ENCODE measurements around the gene TACR2.
A peak's percentile ranks its signal among the peaks of the same experiment; 100 is the strongest.

TACR2 gene

DNA sequence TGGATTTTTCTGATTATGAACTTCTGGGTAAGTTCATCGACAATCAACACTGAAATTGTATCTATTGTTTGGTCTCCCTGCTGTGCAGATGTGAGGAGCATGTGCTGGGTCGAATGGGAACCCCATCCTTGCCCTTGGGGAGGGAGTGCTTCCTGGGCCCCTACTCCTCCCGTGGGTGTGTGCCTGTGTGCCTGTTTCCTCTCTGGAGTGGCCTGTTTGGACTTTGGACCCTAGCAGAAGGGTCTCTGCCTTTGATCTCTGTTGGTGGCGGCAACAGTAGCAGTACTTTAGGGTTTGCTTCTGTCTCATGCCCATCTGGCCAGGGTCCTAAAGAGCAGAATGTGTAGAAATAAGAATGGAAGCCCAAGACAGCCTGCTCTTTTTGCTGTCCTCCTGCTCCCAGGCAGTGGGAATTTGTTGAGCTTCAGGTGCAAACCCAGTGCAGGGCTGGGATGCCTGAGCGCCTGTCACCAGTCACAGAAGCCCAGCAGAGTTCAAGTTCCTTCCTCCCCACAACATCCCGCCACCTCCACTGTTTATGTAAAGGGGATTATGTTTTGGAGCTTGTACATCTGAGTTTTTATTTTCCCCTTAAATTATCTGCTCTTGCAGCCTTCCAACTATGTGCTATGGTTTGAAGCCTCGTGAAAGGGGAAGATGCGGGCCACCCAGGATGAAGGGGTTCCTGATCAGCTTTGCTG is 1.5 kb upstream of the TACR2 start:
- TF ChIP-seq, protein P1, sequence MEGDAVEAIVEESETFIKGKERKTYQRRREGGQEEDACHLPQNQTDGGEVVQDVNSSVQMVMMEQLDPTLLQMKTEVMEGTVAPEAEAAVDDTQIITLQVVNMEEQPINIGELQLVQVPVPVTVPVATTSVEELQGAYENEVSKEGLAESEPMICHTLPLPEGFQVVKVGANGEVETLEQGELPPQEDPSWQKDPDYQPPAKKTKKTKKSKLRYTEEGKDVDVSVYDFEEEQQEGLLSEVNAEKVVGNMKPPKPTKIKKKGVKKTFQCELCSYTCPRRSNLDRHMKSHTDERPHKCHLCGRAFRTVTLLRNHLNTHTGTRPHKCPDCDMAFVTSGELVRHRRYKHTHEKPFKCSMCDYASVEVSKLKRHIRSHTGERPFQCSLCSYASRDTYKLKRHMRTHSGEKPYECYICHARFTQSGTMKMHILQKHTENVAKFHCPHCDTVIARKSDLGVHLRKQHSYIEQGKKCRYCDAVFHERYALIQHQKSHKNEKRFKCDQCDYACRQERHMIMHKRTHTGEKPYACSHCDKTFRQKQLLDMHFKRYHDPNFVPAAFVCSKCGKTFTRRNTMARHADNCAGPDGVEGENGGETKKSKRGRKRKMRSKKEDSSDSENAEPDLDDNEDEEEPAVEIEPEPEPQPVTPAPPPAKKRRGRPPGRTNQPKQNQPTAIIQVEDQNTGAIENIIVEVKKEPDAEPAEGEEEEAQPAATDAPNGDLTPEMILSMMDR (IDR thresholded peaks at IDR 0.05; ENCODE audit: low read depth, low read length): no peak
- no peak overlapping the region for H3K4me3 ChIP-seq (ENCODE audit: low read depth, low read length)

DNA sequence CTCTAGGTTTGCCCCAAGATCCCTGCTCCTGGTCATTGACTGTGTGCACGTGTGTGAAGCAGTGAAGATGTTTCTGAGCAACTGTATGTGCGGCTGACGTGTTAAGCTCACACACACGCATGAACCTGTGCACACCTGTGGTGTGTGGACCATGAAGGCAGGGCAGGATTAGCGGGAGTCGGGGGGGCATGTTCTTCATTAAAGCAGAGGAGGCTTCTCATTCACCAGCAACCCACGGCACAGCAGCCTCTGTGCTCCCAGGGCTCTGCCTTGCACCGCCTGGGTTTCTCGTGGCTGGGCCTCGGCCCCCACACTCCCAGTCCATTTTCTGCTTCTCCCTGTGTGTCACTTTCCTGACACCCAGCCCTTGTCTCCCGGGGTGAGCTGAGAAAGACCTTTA is 824 bp upstream of the TACR2 start:
- TF ChIP-seq, protein P1 (IDR thresholded peaks at IDR 0.05; ENCODE audit: low read depth, low read length): no peak
- H3K4me3 ChIP-seq (ENCODE audit: low read depth, low read length): no peak overlapping the region

DNA sequence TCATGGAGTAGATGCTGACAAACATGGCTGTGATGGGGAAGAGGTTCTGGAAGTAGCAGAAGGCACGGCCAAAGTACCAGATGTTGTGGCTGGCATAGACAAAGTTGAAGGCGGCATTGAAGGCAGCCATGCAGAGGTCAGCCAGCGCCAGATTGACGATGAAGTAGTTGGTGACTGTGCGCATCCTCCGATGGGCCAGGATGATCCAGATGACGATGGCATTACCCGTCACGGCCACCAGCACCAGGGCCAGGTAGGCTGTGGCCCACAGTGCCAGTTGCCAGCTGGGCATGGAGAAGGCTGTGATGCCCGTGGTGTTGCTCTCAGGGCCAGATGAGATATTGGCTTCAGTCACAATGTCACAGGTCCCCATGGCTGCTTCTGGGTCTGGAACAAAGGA is 767 bp downstream of the TACR2 start:
- no peak overlapping the region for H3K4me3 ChIP-seq (ENCODE audit: low read depth, low read length)
- TF ChIP-seq, protein P1 (IDR thresholded peaks at IDR 0.05; ENCODE audit: low read depth, low read length): no peak

DNA sequence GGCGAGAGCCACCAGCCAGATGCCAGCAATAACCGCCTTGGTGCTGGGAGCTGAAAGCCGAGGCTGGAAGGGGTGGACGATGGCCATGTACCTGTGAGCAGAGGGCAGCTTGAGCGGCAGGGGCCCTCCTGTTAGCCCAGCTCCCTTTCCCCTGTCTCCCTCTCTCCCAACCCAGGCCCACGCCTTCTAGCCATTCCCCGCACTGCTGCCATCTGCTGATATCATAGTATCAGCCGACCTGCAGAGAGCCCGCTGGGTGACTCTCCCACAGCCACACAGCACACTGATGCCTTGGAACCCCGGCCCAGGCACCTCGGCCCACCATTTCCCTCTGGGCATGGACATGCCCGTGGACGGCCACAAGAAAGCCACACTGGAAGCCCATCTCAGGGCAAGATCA is 1.7 kb downstream of the TACR2 start:
- H3K4me3 ChIP-seq (ENCODE audit: low read depth, low read length): no peak overlapping the region
- TF ChIP-seq, protein P1 (IDR thresholded peaks at IDR 0.05; ENCODE audit: low read depth, low read length): no peak

DNA sequence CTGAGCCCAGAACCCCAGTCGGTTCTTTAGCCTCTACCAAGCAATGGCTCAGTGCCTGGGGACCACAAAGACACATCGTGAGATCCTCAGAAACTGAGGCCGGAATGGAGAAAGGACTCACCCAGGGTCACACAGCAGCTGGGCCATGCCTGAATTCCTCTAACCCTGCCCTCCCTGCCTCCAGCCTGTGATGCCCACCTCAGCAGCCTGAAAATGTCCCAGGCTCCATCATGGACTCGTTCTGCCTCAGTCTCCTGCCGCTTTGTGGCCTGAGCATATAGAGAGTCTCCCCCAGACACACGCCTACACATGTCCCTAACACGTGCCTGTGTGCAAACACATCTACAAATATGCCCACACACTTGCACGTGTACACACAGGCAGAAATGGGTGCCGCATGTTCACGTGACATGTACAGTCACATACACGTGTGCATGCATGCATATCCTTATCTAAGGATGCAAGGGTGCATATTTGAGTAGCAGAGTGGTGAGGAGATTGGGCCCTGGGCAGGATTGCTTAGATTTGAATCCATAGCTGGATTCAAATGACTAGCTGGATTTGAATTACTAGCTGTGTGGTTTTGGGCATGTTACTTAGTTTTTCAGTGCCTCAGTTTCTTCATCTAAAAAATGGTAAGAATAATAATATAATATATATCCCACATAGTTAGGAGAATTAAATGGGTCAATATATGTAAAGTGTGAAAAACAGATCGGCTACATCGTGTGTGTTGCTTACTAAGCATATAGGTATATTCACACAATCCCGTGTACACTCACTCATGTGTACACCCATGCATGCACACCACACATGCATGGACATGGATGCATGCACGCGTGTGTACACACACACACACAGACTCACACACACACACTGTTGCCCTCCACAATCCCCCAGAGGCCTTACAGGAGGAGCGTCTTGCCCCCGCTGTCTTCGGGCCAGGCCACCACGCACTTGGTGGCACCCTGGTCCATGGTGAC is 2.4 kb downstream of the TACR2 start:
- TF ChIP-seq, protein P1 (IDR thresholded peaks at IDR 0.05; ENCODE audit: low read depth, low read length): no peak
- no peak overlapping the region for H3K4me3 ChIP-seq (ENCODE audit: low read depth, low read length)

DNA sequence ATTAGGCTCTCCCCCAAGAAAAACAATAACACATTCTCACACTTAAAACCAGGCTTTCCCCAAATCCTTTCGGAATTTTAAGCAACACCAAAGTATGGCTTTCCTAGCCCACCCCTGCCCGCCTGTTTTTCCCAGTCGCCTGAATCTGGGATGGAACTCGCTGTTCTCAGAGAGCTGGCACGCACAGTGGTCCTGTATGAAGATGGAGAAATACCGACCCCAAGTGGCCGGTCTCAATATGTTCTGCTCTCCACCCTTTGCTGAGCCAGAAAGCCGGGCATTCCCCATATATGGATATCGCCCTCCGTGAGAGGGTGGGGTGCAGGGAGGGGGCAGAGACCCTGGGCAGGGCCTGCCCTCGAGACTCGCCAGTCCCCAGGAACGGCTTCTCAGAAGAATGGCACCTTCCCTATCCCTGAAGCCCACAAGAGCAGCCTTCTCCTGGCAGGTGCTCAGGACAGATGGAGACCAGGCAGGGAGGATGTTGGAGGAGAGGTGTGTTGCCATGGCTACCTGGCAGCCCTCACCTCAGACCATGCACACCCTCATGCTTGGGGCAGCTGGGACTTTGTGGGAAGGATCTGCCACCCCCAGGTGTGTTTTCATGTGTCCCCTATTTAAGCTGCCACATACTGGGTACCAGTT is 3.4 kb downstream of the TACR2 start:
- no peak overlapping the region for H3K4me3 ChIP-seq (ENCODE audit: low read depth, low read length)
- TF ChIP-seq, protein P1 (IDR thresholded peaks at IDR 0.05; ENCODE audit: low read depth, low read length): peak; percentile 69
